K562 (cell line): ENCODE results near the gene LOC128125822.
A peak's percentile ranks its signal among the peaks of the same experiment; 100 is the strongest.

Experiments
- ARID1B ChIP-seq: fragments of 450-650 bp; IDR thresholded peaks from 2 replicates; pipeline ENCODE4 v1.6.1; 2016; ENCODE audit warnings: antibody characterized with exemption, mild to moderate bottlenecking, inconsistent platforms
- ARNT ChIP-seq, 2 experiments: fragments of 450-650 bp; IDR thresholded peaks; 2 replicates each; pipeline ENCODE4 v1.6.1; 2016; ENCODE audit warnings: mild to moderate bottlenecking in 1 of 2
- BRD9 ChIP-seq: fragments of 450-650 bp; IDR thresholded peaks from 2 replicates; pipeline ENCODE4 v1.6.1; 2018; ENCODE audit warnings: low read depth; ENCODE audit not compliant: partially characterized antibody
- CAMTA2 ChIP-seq: fragments of 250-450 bp; sonication (Bioruptor Pico); conservative IDR thresholded peaks from 2 replicates; pipeline ENCODE4 v1.5.1; 2022
- DDX20 ChIP-seq: fragments of 450-650 bp; IDR thresholded peaks from 2 replicates; pipeline ENCODE4 v1.6.1; 2016; ENCODE audit warnings: missing genetic modification characterization, low read depth, mild to moderate bottlenecking, missing compliant biosample characterization, moderate library complexity
- HMG20A ChIP-seq: fragments of 450-650 bp; formaldehyde crosslinking; conservative IDR thresholded peaks from 2 replicates; pipeline ENCODE4 v1.4.0; 2020; ENCODE audit warnings: mild to moderate bottlenecking, mixed read lengths
- HNRNPLL ChIP-seq: fragments of 200-400 bp; formaldehyde crosslinking; IDR thresholded peaks from 2 replicates; pipeline ENCODE4 v1.6.1; 2017; ENCODE audit warnings: low read length, low read depth, mild to moderate bottlenecking; ENCODE audit not compliant: poor library complexity, severe bottlenecking
- LEF1 ChIP-seq: fragments of 450-650 bp; IDR thresholded peaks from 2 replicates; pipeline ENCODE4 v1.6.1; 2016; ENCODE audit warnings: mild to moderate bottlenecking
- MAX ChIP-seq: sonication (generic); formaldehyde crosslinking; IDR thresholded peaks from 2 replicates; pipeline ENCODE4 v1.9.0; 2022; ENCODE audit warnings: mild to moderate bottlenecking, missing genetic modification reagents
- MBD1 ChIP-seq: fragments of 250-450 bp; sonication (Bioruptor Pico); IDR thresholded peaks from 2 replicates; pipeline ENCODE4 v1.8.0; 2022; ENCODE audit warnings: inconsistent platforms
- MEIS2 ChIP-seq: fragments of 450-650 bp; IDR thresholded peaks from 2 replicates; pipeline ENCODE4 v1.6.1; 2014; ENCODE audit warnings: mild to moderate bottlenecking; ENCODE audit not compliant: partially characterized antibody
- NEUROD1 ChIP-seq: fragments of 150-350 bp; IDR thresholded peaks from 2 replicates; pipeline ENCODE4 v1.6.1; 2014; ENCODE audit warnings: borderline replicate concordance, low read length, low read depth; ENCODE audit not compliant: partially characterized antibody
- NRF1 ChIP-seq, 2 experiments: fragments of 450-650 bp; IDR thresholded peaks in 1 of 2; conservative IDR thresholded peaks in 1 of 2; 2 replicates each; pipeline ENCODE4 v1.6.1; 2014; ENCODE audit warnings: mild to moderate bottlenecking in 2 of 2
- RBM22 ChIP-seq: fragments of 200-400 bp; formaldehyde crosslinking; IDR thresholded peaks from 2 replicates; pipeline ENCODE4 v1.6.1; 2018; ENCODE audit warnings: low read length, low read depth; ENCODE audit not compliant: poor library complexity, severe bottlenecking
- RCOR1 ChIP-seq, 2 experiments: IDR thresholded peaks; 2 replicates each; pipeline ENCODE4 v1.6.1; 2012; ENCODE audit warnings: low read depth in 2 of 2, low read length in 2 of 2, borderline replicate concordance in 1 of 2, improper control_type of control experiment in 1 of 2
- RFX1 ChIP-seq: fragments of 450-650 bp; IDR thresholded peaks from 2 replicates; pipeline ENCODE4 v1.6.1; 2016; ENCODE audit warnings: mild to moderate bottlenecking, moderate library complexity
- RUNX1 ChIP-seq: sonication (generic); IDR thresholded peaks from 2 replicates; pipeline ENCODE4 v1.6.1; 2016; ENCODE audit warnings: antibody characterized with exemption, low read depth
- SNAPC5 ChIP-seq: fragments of 250-450 bp; sonication (Bioruptor Pico); IDR thresholded peaks from 2 replicates; pipeline ENCODE4 v1.8.0; 2021; ENCODE audit warnings: moderate library complexity, mild to moderate bottlenecking, inconsistent platforms
- SP1 ChIP-seq: sonication (generic); formaldehyde crosslinking; IDR thresholded peaks from 2 replicates; pipeline ENCODE4 v1.8.1; 2022; ENCODE audit warnings: mild to moderate bottlenecking, missing genetic modification reagents
- SRSF7 ChIP-seq: fragments of 200-400 bp; formaldehyde crosslinking; optimal IDR thresholded peaks from 2 replicates; pipeline ENCODE3; 2017; ENCODE audit warnings: mild to moderate bottlenecking, low read depth, low read length
- TAF9B ChIP-seq: fragments of 450-650 bp; IDR thresholded peaks from 2 replicates; pipeline ENCODE4 v1.6.1; 2018; ENCODE audit warnings: mild to moderate bottlenecking; ENCODE audit not compliant: partially characterized antibody
- ZC3H11A ChIP-seq: IDR thresholded peaks from 2 replicates; pipeline ENCODE4 v1.6.1; 2012; ENCODE audit warnings: low read depth, low read length, improper control_type of control experiment
- ZEB2 ChIP-seq: fragments of 450-650 bp; IDR thresholded peaks from 2 replicates; pipeline ENCODE4 v1.6.1; 2016
- ZNF644 ChIP-seq: fragments of 200-800 bp; sonication (Bioruptor generic); IDR thresholded peaks from 2 replicates; pipeline ENCODE4 v1.6.1; 2016; ENCODE audit warnings: low read depth, missing genetic modification characterization, missing compliant biosample characterization
- ZNF717 ChIP-seq: fragments of 250-450 bp; sonication (Bioruptor Pico); IDR thresholded peaks from 2 replicates; pipeline ENCODE4 v1.5.0; 2021
- ZNF766 ChIP-seq: fragments of 200-800 bp; sonication (Bioruptor generic); conservative IDR thresholded peaks from 2 replicates; pipeline ENCODE4 v1.6.1; 2016; ENCODE audit warnings: missing genetic modification characterization, missing compliant biosample characterization

Gene LOC128125822

DNA sequence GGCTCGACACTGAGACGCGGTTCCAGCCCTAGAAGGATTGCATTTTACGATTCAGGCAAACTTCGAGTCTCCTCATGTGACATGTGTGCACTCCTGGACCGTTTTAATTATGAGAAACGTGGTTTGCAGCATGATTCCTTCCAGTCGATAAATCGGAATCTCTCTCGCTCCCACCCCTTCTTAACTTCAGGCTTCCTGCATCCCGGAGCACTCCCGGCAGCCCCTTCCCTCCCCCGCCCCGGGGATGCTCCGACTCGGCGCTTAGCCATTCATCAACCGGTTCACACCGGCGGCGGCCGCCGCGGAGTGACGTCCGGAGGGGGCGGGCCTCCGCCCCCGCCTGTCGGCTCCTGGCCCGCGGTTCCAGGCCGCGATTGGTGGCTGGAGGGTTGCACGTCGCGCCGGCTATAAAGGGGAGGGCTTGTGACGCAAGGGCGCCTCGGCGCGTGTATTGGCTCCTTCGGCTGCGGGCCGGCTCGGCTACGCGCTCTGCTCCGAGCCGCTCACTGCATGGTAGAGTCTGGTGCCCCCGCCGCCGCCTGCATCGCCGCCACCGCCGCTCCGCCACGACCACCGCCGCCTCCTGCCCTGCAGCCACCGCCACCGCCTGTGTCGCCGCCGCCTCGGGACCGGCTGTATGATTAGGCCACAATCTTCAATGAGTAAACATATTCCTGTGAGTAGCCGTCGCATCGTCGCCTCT lies at the start of gene LOC128125822, which contains the start of gene PTP4A1 (continued):
- TF ChIP-seq MAX (CRISPR knock-in tag) (peak; percentile 82), RUNX1 (no peak), HMG20A (CRISPR knock-in tag) (no peak), ZNF766 (CRISPR knock-in tag) (no peak), RCOR1 (IDR thresholded peaks at IDR 0.05; ENCODE audit: borderline replicate concordance in 1 of 2, low read depth in 2 of 2, low read length in 2 of 2) (peak in 1 of 2 experiments; percentile 66; a peak in 2 of 4 replicates), SP1 (CRISPR knock-in tag) (peak; percentile 88), NRF1 (conservative IDR thresholded peaks at IDR 0.05 in 1 of 2, IDR thresholded peaks at IDR 0.05 in 1 of 2) (peak; percentile 69 to 75), ARID1B (peak; percentile 47; the same call in 1 of the 2 replicates), MEIS2 (peak; percentile 81), MBD1 (CRISPR knock-in tag) (no peak), ZNF644 (tag) (no peak), ZC3H11A (no peak), ZNF717 (no peak), SRSF7 (no peak), RFX1 (no peak), SNAPC5 (no peak), BRD9 (peak; percentile 29), TAF9B (no peak), HNRNPLL (peak; percentile 25), NEUROD1 (no peak), LEF1 (peak; percentile 85), DDX20 (tag) (no peak), ZEB2 (no peak), CAMTA2 (no peak), ARNT (IDR thresholded peaks at IDR 0.05) (no peak), RBM22 (no peak)
